Peyer's patch (tissue), 4 donors: ENCODE results near the gene CAPN9. TPM values are rescaled to one million over a fixed set of nuclear protein-coding genes. Genes with fewer than 3 reads are reported as not detected.

Experiments used
- DNase-seq, 3 donors: peaks; one replicate each; pipeline ENCODE4 v3.0.0-alpha.2; 2017 to 2019
- H3K27ac ChIP-seq, 4 donors: fragments of 200-600 bp; sonication (generic); one replicate each; pipeline ENCODE4 v1.5.1; 2016 to 2019
- H3K27me3 ChIP-seq, 2 donors: fragments of 200-600 bp; sonication (generic); one replicate each; pipeline ENCODE4 v1.5.1; 2019
- H3K36me3 ChIP-seq, 3 donors: fragments of 200-600 bp; sonication (generic); one replicate each; pipeline ENCODE4 v1.5.1; 2016 to 2019
- H3K4me1 ChIP-seq, 4 donors: fragments of 200-600 bp; sonication (generic); one replicate each; pipeline ENCODE4 v1.5.1; 2016 to 2019
- H3K4me3 ChIP-seq, 4 donors: fragments of 200-600 bp; sonication (generic); 1 replicate in 3 of 4; 2 replicates in 1 of 4; pipeline ENCODE4 v1.5.1; 2016 to 2019; ENCODE audit warnings: mild to moderate bottlenecking in 1 of 4
- H3K9me3 ChIP-seq, 4 donors: fragments of 200-600 bp; sonication (generic); one replicate each; pipeline ENCODE4 v1.5.1; 2016 to 2019; ENCODE audit warnings: mild to moderate bottlenecking in 1 of 4
- CTCF ChIP-seq, 6 experiments: fragments of 450-650 bp in 4 of 6; fragments of 200-600 bp in 2 of 6; sonication (generic) in 1 of 6; IDR thresholded peaks; one replicate each; pipeline ENCODE4 v1.5.1; 2017 to 2019; ENCODE audit warnings: antibody characterized with exemption in 6 of 6, mild to moderate bottlenecking in 3 of 6, moderate library complexity in 1 of 6
- POLR2A ChIP-seq, 2 donors: fragments of 450-650 bp; IDR thresholded peaks; one replicate each; pipeline ENCODE4 v1.5.1; 2017; ENCODE audit warnings: antibody characterized with exemption in 2 of 2, mild to moderate bottlenecking in 2 of 2, moderate library complexity in 2 of 2
- total RNA-seq, 4 donors: library from RNA; depleted of rRNA; stranded (reverse); fragments of >200 nt; gene quantifications; one replicate each; pipeline ENCODE4 v1.1.0, GENCODE V29; 2016

Gene CAPN9
- total RNA-seq, 4 donors from 2014 or later: 23.7 to 43.1 (median 33.4) TPM

GRCh38 chr1:230772457-230773395, 25.5 kb downstream of the CAPN9 start:
- TF ChIP-seq CTCF (IDR thresholded peaks at IDR 0.05) (peak in 5 of 6 experiments; percentile 7 to 89 (median 77)), POLR2A (IDR thresholded peaks at IDR 0.05) (no peak)
- H3K36me3 ChIP-seq: no peaks in the 10 kb centered on the region
- H3K27ac ChIP-seq: no peak overlapping the region
- peak in 1 of 3 donors; percentile 62 for DNase-seq
- no peaks in the 10 kb centered on the region for H3K4me1 ChIP-seq
- H3K9me3 ChIP-seq: no peaks in the 10 kb centered on the region
- no peaks in the 10 kb centered on the region for H3K27me3 ChIP-seq
- H3K4me3 ChIP-seq: no peak overlapping the region

- Histone ChIP-seq H3K4me3 (no peak overlapping the region), H3K9me3 (no peaks in the 10 kb centered on the region), H3K27ac (no peak overlapping the region), H3K27me3 (no peaks in the 10 kb centered on the region), H3K36me3 (no peaks in the 10 kb centered on the region), H3K4me1 (no peaks in the 10 kb centered on the region)
- no peak for DNase-seq
- TF ChIP-seq POLR2A (IDR thresholded peaks at IDR 0.05) (no peak), CTCF (IDR thresholded peaks at IDR 0.05) (no peak)
Observed at GRCh38 chr1:230773396-230774033, 26.3 kb downstream of the CAPN9 start.

GRCh38 chr1:230778916-230779590, 31.9 kb downstream of the CAPN9 start:
- Histone ChIP-seq H3K27ac (no peak overlapping the region), H3K36me3 (no peaks in the 10 kb centered on the region), H3K4me1 (no peaks in the 10 kb centered on the region), H3K4me3 (no peak overlapping the region), H3K9me3 (no peaks in the 10 kb centered on the region), H3K27me3 (no peaks in the 10 kb centered on the region)
- no peak for TF ChIP-seq POLR2A (IDR thresholded peaks at IDR 0.05)
- TF ChIP-seq CTCF (IDR thresholded peaks at IDR 0.05): no peak
- no peak for DNase-seq

GRCh38 chr1:230781131-230781530, 33.9 kb downstream of the CAPN9 start:
- TF ChIP-seq POLR2A (IDR thresholded peaks at IDR 0.05) (no peak), CTCF (IDR thresholded peaks at IDR 0.05) (no peak)
- DNase-seq: no peak
- no peaks in the 10 kb centered on the region for H3K27me3 ChIP-seq
- H3K9me3 ChIP-seq: no peaks in the 10 kb centered on the region
- H3K36me3 ChIP-seq: no peaks in the 10 kb centered on the region
- no peak overlapping the region for H3K27ac ChIP-seq
- no peaks in the 10 kb centered on the region for H3K4me1 ChIP-seq
- H3K4me3 ChIP-seq: no peak overlapping the region

GRCh38 chr1:230781594-230781993, 34.4 kb downstream of the CAPN9 start:
- Histone ChIP-seq H3K27ac (no peak overlapping the region), H3K9me3 (no peaks in the 10 kb centered on the region), H3K4me1 (no peaks in the 10 kb centered on the region), H3K36me3 (no peaks in the 10 kb centered on the region), H3K4me3 (no peak overlapping the region), H3K27me3 (no peaks in the 10 kb centered on the region)
- no peak for TF ChIP-seq CTCF (IDR thresholded peaks at IDR 0.05)
- TF ChIP-seq POLR2A (IDR thresholded peaks at IDR 0.05): no peak
- DNase-seq: no peak
